GM18951 (cell line): ENCODE data around the gene CORO1C.

Experiments used
- POLR2A ChIP-seq: IDR thresholded peaks from 4 replicates; pipeline ENCODE4 v1.6.1; 2011; ENCODE audit warnings: mild to moderate bottlenecking; ENCODE audit not compliant: insufficient read length, insufficient read depth; ENCODE audit errors: extremely low read depth
- in situ Hi-C: fragments of 300-500 bp; cut with MboI; formaldehyde crosslinking; loops from one replicate; pipeline ENCODE4 v1.12.0; 2022; ENCODE audit warnings: low sequenced_read_pairs, mixed read lengths, inconsistent platforms; ENCODE audit not compliant: unreplicated experiment

Gene CORO1C

GRCh38 chr12:108597559-108598471, 133.5 kb downstream of the CORO1C start, which contains the start of gene TMEM119:
TMEM119 (minus strand) TSS chr12:108598084; CDS start chr12:108592383, 5,701 bp downstream.
- in situ Hi-C loops, result no loop called here
- no peak for TF ChIP-seq POLR2A

GRCh38 chr12:108596854-108597558, 134.3 kb downstream of the CORO1C start:
- no peak for TF ChIP-seq POLR2A
- in situ Hi-C loops, result no loop called here

GRCh38 chr12:108595711-108596647, 135.3 kb downstream of the CORO1C start:
- in situ Hi-C loops, result no loop called here
- TF ChIP-seq POLR2A, result no peak
